A673 (cell line): ENCODE results near the gene GRAP2. TPM values are rescaled to one million over a fixed set of nuclear protein-coding genes. Genes with fewer than 3 reads are reported as not detected.

ENCODE experiments used
- BruUV-seq: library from RNA; stranded (reverse); fragments of 400-500 nt; replicated peaks from 2 replicates; lab custom pipeline; 2021; lab: Mats Ljungman, UMichigan
- CTCF ChIA-PET: fragments of 300-600 bp; sonication (Branson Sonifier 250); formaldehyde crosslinking; loops from one replicate; lab custom pipeline; 2022; ENCODE audit warnings: antibody characterized with exemption; lab: Charles Lee
- POLR2A ChIA-PET: fragments of 300-600 bp; sonication (Branson Sonifier 250); formaldehyde crosslinking; loops from one replicate; lab custom pipeline; 2022; ENCODE audit warnings: antibody characterized with exemption; ENCODE audit not compliant: low non-redundant PET; lab: Charles Lee
- DNase-seq: peaks from one replicate; pipeline ENCODE4 v3.0.0-alpha.2; 2015; ENCODE audit warnings: low spot score
- H3K27ac ChIP-seq: fragments of 200-600 bp; sonication (generic); 2 replicates; pipeline ENCODE4 v1.5.1; 2016; ENCODE audit warnings: mixed run types, low read depth, mild to moderate bottlenecking, mixed read lengths, antibody characterized with exemption, low read length; ENCODE audit not compliant: poor library complexity, severe bottlenecking
- H3K27me3 ChIP-seq: fragments of 200-600 bp; sonication (generic); replicated peaks from 2 replicates; pipeline ENCODE4 v1.6.1; 2017; ENCODE audit warnings: mixed run types, low read depth, mild to moderate bottlenecking, mixed read lengths, antibody characterized with exemption, low read length; ENCODE audit not compliant: insufficient read depth, poor library complexity
- H3K36me3 ChIP-seq: fragments of 200-600 bp; sonication (generic); 2 replicates; pipeline ENCODE4 v1.6.1; 2016; ENCODE audit warnings: mixed run types, mild to moderate bottlenecking, mixed read lengths, antibody characterized with exemption, low read length; ENCODE audit not compliant: insufficient read depth, poor library complexity, severe bottlenecking
- H3K4me1 ChIP-seq: fragments of 200-600 bp; sonication (generic); 2 replicates; pipeline ENCODE4 v1.6.1; 2017; ENCODE audit warnings: mixed run types, mild to moderate bottlenecking, mixed read lengths, antibody characterized with exemption, low read length; ENCODE audit not compliant: insufficient read depth, poor library complexity, severe bottlenecking
- H3K4me3 ChIP-seq: fragments of 200-600 bp; sonication (generic); 2 replicates; pipeline ENCODE4 v1.5.1; 2016; ENCODE audit warnings: low read depth, mixed run types, mild to moderate bottlenecking, mixed read lengths, low read length; ENCODE audit not compliant: poor library complexity, severe bottlenecking
- H3K9me3 ChIP-seq: fragments of 200-600 bp; sonication (generic); 2 replicates; pipeline ENCODE4 v1.6.1; 2016; ENCODE audit warnings: mixed run types, low read depth, mild to moderate bottlenecking, mixed read lengths, antibody characterized with exemption, low read length; ENCODE audit not compliant: poor library complexity, severe bottlenecking
- EZH2 ChIP-seq: fragments of 200-600 bp; sonication (generic); IDR thresholded peaks from 2 replicates; pipeline ENCODE4 v1.6.1; 2017; ENCODE audit warnings: borderline replicate concordance, low read depth, mild to moderate bottlenecking, mixed read lengths, antibody characterized with exemption, low read length; ENCODE audit not compliant: poor library complexity, severe bottlenecking
- intact Hi-C: fragments of 100-400 bp; cut with micrococcal nuclease; formaldehyde crosslinking; loops from one replicate; pipeline ENCODE4 v1.10.0; 2022; ENCODE audit not compliant: unreplicated experiment
- total RNA-seq: library from RNA; stranded (reverse); gene quantifications from 2 replicates; pipeline ENCODE4 v1.2.3, GENCODE V29; 2021
- TF ChIP-seq, protein P1 (sequence below): fragments of 300-800, 200-600 bp; sonication (generic); conservative IDR thresholded peaks from 2 replicates; pipeline ENCODE4 v1.5.1; 2017; ENCODE audit warnings: low read depth, mild to moderate bottlenecking, antibody characterized with exemption, low read length, moderate library complexity, mixed read lengths

GRAP2 gene
- total RNA-seq, 1 experiment from 2014 or later: not detected

DNA sequence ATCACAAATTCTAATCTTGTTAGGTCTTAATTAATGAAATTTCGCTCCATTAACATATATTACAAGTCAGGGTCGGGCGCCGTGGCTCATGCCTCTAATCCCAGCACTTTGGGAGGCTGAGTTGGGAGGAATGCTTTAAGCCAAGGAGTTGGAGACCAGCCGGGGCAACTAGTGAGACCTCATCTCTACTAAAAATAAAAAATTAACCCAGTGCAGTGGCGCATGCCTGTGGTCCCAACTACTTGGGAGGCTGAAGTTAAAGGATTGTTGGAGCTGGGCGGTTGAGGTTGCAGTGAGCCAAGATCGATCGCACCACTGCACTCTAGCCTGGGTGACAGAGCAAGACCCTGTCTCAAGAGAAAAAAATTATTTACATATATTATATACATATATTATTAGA lies 61.2 kb downstream of the GRAP2 start:
- no TSS peak for BruUV-seq
- intact Hi-C loops: no loop called here
- Histone ChIP-seq H3K4me3 (no peak overlapping the region), H3K27ac (no peak overlapping the region), H3K27me3 (peaks cover 4% of the 10 kb centered on the region), H3K9me3 (no peaks in the 10 kb centered on the region), H3K36me3 (no peaks in the 10 kb centered on the region), H3K4me1 (no peaks in the 10 kb centered on the region)
- TF ChIP-seq, protein P1, sequence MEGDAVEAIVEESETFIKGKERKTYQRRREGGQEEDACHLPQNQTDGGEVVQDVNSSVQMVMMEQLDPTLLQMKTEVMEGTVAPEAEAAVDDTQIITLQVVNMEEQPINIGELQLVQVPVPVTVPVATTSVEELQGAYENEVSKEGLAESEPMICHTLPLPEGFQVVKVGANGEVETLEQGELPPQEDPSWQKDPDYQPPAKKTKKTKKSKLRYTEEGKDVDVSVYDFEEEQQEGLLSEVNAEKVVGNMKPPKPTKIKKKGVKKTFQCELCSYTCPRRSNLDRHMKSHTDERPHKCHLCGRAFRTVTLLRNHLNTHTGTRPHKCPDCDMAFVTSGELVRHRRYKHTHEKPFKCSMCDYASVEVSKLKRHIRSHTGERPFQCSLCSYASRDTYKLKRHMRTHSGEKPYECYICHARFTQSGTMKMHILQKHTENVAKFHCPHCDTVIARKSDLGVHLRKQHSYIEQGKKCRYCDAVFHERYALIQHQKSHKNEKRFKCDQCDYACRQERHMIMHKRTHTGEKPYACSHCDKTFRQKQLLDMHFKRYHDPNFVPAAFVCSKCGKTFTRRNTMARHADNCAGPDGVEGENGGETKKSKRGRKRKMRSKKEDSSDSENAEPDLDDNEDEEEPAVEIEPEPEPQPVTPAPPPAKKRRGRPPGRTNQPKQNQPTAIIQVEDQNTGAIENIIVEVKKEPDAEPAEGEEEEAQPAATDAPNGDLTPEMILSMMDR: no peak
- no peak for TF ChIP-seq EZH2
- ChIA-PET POLR2A (no interaction called here), CTCF (no interaction called here)
- no peak for DNase-seq

DNA sequence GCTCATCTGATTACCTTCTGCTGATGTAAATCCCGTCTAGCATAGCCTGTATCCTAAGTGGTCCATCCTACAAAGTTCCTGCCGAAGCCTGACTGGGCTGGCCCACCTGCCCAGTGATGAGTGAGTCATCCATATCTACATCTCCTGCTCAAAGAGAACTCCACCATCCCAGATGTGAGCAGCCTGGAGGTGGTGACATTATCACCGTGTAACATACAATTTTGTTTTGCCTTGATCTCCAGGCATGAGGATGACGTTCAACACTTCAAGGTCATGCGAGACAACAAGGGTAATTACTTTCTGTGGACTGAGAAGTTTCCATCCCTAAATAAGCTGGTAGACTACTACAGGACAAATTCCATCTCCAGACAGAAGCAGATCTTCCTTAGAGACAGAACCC lies 64.9 kb downstream of the GRAP2 start:
- H3K27ac ChIP-seq: no peak overlapping the region
- H3K4me3 ChIP-seq: no peak overlapping the region
- ChIA-PET CTCF (no interaction called here), POLR2A (no interaction called here)
- intact Hi-C loops: no loop called here
- no TSS peak for BruUV-seq
- H3K36me3 ChIP-seq: no peaks in the 10 kb centered on the region
- peaks cover 13% of the 10 kb centered on the region for H3K27me3 ChIP-seq
- no peaks in the 10 kb centered on the region for H3K9me3 ChIP-seq
- no peak for DNase-seq
- no peaks in the 10 kb centered on the region for H3K4me1 ChIP-seq
- no peak for TF ChIP-seq EZH2
- TF ChIP-seq, protein P1: no peak

DNA sequence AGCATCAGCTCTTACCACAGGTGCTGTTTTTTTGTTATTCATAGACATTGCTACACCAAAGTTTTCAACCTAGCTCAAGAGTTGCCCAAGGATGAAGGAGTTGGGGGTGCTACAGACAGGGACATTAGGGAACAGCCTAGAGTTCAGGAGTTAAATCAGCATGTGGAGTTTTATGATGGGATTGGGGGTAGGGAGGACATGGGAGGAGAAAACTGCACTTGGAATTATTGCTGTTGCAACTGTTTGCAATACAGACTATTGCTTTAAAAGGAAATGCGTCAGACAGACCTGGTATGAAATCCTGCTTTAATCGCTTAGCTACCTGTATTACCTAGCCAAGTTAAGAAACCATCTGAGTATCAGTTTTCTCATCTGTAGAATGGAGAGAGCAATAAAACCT lies 65.6 kb downstream of the GRAP2 start:
- intact Hi-C loops: no loop called here
- POLR2A ChIA-PET: no interaction called here
- no peak overlapping the region for H3K27ac ChIP-seq
- H3K27me3 ChIP-seq: peaks cover 16% of the 10 kb centered on the region
- TF ChIP-seq, protein P1: no peak
- CTCF ChIA-PET: no interaction called here
- H3K4me1 ChIP-seq: no peaks in the 10 kb centered on the region
- BruUV-seq: no TSS peak
- DNase-seq: no peak
- no peaks in the 10 kb centered on the region for H3K36me3 ChIP-seq
- no peak overlapping the region for H3K4me3 ChIP-seq
- H3K9me3 ChIP-seq: no peaks in the 10 kb centered on the region
